ENCODE measurements around the gene S1PR4.

Gene S1PR4

DNA sequence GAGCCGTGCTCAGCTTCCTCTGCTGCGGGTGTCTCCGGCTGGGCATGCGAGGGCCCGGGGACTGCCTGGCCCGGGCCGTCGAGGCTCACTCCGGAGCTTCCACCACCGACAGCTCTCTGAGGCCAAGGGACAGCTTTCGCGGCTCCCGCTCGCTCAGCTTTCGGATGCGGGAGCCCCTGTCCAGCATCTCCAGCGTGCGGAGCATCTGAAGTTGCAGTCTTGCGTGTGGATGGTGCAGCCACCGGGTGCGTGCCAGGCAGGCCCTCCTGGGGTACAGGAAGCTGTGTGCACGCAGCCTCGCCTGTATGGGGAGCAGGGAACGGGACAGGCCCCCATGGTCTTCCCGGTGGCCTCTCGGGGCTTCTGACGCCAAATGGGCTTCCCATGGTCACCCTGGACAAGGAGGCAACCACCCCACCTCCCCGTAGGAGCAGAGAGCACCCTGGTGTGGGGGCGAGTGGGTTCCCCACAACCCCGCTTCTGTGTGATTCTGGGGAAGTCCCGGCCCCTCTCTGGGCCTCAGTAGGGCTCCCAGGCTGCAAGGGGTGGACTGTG, 1.2 kb downstream of the S1PR4 start:
- TF ChIP-seq FOXM1 (IDR thresholded peaks at IDR 0.05; ENCODE audit: borderline replicate concordance, low read depth) (no peak), TAF1 (IDR thresholded peaks at IDR 0.05; ENCODE audit: low read depth) (no peak), EGR1 (IDR thresholded peaks at IDR 0.05) (no peak), TCF12 (IDR thresholded peaks at IDR 0.05; ENCODE audit: low read depth) (no peak), EP300 (IDR thresholded peaks at IDR 0.05; ENCODE audit: borderline replicate concordance) (no peak), CEBPB (IDR thresholded peaks at IDR 0.05) (no peak), TEAD4 (IDR thresholded peaks at IDR 0.05) (no peak), CREB1 (IDR thresholded peaks at IDR 0.05; ENCODE audit: low read depth) (no peak), ZBTB7A (IDR thresholded peaks at IDR 0.05; ENCODE audit: low read depth) (no peak), RAD21 (IDR thresholded peaks at IDR 0.05; ENCODE audit: low read depth) (no peak), YY1 (IDR thresholded peaks at IDR 0.05; ENCODE audit: low read depth) (no peak), NFIC (IDR thresholded peaks at IDR 0.05) (no peak)
- TF ChIP-seq, protein P1, sequence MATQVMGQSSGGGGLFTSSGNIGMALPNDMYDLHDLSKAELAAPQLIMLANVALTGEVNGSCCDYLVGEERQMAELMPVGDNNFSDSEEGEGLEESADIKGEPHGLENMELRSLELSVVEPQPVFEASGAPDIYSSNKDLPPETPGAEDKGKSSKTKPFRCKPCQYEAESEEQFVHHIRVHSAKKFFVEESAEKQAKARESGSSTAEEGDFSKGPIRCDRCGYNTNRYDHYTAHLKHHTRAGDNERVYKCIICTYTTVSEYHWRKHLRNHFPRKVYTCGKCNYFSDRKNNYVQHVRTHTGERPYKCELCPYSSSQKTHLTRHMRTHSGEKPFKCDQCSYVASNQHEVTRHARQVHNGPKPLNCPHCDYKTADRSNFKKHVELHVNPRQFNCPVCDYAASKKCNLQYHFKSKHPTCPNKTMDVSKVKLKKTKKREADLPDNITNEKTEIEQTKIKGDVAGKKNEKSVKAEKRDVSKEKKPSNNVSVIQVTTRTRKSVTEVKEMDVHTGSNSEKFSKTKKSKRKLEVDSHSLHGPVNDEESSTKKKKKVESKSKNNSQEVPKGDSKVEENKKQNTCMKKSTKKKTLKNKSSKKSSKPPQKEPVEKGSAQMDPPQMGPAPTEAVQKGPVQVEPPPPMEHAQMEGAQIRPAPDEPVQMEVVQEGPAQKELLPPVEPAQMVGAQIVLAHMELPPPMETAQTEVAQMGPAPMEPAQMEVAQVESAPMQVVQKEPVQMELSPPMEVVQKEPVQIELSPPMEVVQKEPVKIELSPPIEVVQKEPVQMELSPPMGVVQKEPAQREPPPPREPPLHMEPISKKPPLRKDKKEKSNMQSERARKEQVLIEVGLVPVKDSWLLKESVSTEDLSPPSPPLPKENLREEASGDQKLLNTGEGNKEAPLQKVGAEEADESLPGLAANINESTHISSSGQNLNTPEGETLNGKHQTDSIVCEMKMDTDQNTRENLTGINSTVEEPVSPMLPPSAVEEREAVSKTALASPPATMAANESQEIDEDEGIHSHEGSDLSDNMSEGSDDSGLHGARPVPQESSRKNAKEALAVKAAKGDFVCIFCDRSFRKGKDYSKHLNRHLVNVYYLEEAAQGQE (IDR thresholded peaks at IDR 0.05; ENCODE audit: low read depth), result no peak
- TF ChIP-seq, protein P2, sequence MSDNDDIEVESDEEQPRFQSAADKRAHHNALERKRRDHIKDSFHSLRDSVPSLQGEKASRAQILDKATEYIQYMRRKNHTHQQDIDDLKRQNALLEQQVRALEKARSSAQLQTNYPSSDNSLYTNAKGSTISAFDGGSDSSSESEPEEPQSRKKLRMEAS (IDR thresholded peaks at IDR 0.05), result no peak
- TF ChIP-seq, protein P3, sequence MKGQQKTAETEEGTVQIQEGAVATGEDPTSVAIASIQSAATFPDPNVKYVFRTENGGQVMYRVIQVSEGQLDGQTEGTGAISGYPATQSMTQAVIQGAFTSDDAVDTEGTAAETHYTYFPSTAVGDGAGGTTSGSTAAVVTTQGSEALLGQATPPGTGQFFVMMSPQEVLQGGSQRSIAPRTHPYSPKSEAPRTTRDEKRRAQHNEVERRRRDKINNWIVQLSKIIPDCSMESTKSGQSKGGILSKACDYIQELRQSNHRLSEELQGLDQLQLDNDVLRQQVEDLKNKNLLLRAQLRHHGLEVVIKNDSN (IDR thresholded peaks at IDR 0.05), result no peak

DNA sequence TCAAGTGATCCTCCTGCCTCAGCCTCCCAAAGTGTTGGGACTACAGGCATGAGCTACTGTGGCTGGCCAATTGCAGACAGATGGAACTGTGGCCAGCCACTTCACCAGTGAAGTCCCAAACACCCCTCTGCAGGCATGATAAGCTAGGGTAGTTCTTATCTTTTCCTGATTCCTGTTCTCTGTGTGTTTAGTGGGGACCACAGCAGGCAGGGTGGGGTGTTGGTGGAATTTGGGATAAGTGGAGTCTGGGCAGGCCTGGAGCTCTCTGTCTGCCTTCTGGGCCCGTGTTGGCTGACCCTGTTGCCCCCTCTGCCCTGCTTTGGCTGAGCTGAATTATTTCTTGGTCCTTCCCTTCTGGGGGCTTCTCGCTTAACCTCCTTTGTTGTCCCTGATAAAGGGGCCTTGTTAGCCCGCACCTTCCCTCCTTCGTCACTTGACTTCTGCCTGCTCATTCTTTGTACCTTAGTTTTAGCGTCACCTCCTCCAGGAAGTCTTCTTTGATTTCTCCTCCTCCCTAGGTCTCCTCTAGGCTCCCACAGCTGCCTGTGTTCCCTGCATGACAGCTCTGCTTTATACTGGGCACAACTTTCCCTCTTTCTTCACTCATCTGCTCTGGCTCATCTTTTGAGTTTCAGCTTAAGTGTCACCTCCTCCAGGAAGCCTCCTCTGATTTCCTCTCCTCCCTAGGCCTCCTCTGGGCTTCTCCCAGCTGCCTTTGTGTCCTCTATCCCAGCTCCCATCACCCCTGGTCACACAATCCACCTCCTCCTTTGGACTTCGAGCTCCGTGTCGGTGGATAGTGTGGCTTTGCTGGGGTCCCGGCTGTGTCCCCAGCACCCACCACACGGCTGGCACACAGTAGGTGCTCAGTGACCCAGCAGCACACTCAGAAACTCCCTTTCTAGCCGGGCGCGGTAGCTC, 5.4 kb downstream of the S1PR4 start:
- TF ChIP-seq YY1 (IDR thresholded peaks at IDR 0.05; ENCODE audit: low read depth), result no peak
- no peak for TF ChIP-seq FOXM1 (IDR thresholded peaks at IDR 0.05; ENCODE audit: borderline replicate concordance, low read depth)
- TF ChIP-seq NFIC (IDR thresholded peaks at IDR 0.05), result no peak
- TF ChIP-seq, protein P2 (IDR thresholded peaks at IDR 0.05), result no peak
- TF ChIP-seq EP300 (IDR thresholded peaks at IDR 0.05; ENCODE audit: borderline replicate concordance), result no peak
- TF ChIP-seq TAF1 (IDR thresholded peaks at IDR 0.05; ENCODE audit: low read depth), result no peak

DNA sequence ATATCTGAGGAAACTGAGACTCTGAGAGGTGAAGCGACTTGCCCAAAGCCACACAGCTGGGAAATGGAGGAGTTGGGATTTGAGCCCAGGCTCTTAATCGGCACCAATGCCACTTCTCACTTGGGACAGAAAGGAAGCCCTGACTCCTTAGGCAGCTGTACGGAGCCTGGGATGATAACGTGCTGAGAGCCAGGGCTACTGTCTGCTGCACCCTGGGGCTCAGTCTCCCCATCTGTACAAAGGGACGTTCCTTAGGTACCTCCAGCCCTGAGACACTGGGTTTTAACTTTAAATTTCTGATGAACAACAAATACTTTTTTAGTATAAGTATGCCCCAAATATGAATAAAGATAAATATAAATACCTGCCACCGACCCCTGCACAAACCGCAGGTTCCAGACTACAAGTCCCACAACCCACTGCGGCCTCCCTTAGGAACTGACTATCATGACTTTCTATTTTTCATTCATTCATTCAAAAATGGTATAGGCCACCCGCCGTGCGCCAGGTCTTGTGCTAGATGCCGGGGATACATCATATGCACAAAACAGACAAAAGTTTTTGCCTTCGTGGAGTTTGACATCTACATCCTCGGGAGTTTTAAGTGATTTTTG, 6.4 kb downstream of the S1PR4 start:
- no peak for TF ChIP-seq ZBTB7A (IDR thresholded peaks at IDR 0.05; ENCODE audit: low read depth)
- TF ChIP-seq CREB1 (IDR thresholded peaks at IDR 0.05; ENCODE audit: low read depth), result no peak
- TF ChIP-seq YY1 (IDR thresholded peaks at IDR 0.05; ENCODE audit: low read depth), result no peak
- TF ChIP-seq, protein P2 (IDR thresholded peaks at IDR 0.05), result no peak

DNA sequence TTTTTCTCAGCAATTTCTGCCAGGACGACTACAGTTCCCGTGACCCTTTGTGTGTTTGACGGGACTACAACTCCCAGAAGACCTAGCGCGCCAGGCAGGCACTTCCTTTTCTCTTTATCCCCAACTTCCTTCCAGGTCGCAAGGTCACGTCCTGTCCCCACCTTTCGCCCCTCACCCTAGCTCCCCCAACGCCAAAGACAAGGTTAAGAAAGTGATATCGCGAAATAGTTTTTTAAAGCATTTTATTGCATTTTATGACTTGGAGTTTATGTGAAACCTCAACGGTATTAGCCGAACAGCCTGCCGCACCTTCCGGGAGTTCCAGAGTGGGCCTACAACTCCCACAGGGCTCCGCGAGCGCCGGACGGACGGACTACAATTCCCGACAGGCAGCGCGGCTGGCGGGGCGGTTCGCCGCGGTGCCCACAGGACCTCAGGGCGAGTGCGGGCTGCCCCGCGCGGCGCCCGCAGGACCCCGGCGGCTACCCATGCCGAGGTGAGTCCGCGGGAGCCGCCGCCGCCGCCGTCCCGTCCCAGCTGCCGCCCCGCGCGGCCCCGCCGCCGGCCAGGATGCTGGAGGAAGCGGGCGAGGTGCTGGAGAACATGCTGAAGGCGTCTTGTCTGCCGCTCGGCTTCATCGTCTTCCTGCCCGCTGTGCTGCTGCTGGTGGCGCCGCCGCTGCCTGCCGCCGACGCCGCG, 7.0 kb downstream of the S1PR4 start, which contains the start of gene NCLN:
Gene NCLN, plus strand, starts transcription at position 470 of the 699 bp plus-strand sequence. Its CDS starts 101 bp downstream, at position 571.
- TF ChIP-seq TCF12 (IDR thresholded peaks at IDR 0.05; ENCODE audit: low read depth), result peak; percentile 49
- TF ChIP-seq EP300 (IDR thresholded peaks at IDR 0.05; ENCODE audit: borderline replicate concordance), result peak; percentile 21; the same call in 1 of the 2 replicates
- TF ChIP-seq EGR1 (IDR thresholded peaks at IDR 0.05), result no peak
- 0 out of 2 replicates have a peak, but pooled peaks have one; percentile 11 for TF ChIP-seq CREB1 (IDR thresholded peaks at IDR 0.05; ENCODE audit: low read depth)
- TF ChIP-seq, protein P1 (IDR thresholded peaks at IDR 0.05; ENCODE audit: low read depth), result no peak
- TF ChIP-seq, protein P3 (IDR thresholded peaks at IDR 0.05), result no peak
- TF ChIP-seq TAF1 (IDR thresholded peaks at IDR 0.05; ENCODE audit: low read depth), result peak; percentile 68; the same call in 1 of the 2 replicates
- TF ChIP-seq YY1 (IDR thresholded peaks at IDR 0.05; ENCODE audit: low read depth), result 0 out of 2 replicates have a peak, but pooled peaks have one; percentile 23
- TF ChIP-seq, protein P2 (IDR thresholded peaks at IDR 0.05), result peak; percentile 59
- TF ChIP-seq RAD21 (IDR thresholded peaks at IDR 0.05; ENCODE audit: low read depth), result no peak

Measured in Ishikawa (cell line).